HepG2 (cell line): ENCODE measurements around the gene DLST. TPM values are rescaled to one million over a fixed set of nuclear protein-coding genes. Genes with fewer than 3 reads are reported as not detected.

Experiments used
- ATAC-seq: fragments of 200-7000 bp; cut with Tn5 transposase; 3 replicates; pipeline ENCODE4 v1.9.1; 2020; ENCODE audit warnings: mild to moderate bottlenecking, moderate library complexity
- BruUV-seq: library from RNA; stranded (reverse); fragments of 400-500 nt; replicated peaks from 2 replicates; lab custom pipeline; 2021; lab: Mats Ljungman, UMichigan
- CTCF ChIA-PET: fragments of 300-600 bp; formaldehyde crosslinking; extraction: SDS; loops from one replicate; lab custom pipeline; 2021; ENCODE audit warnings: low total read pairs, inconsistent platforms, low intra/inter-chr PET ratio; lab: Yijun Ruan, JAX
- POLR2A ChIA-PET: fragments of 350-600 bp; sonication (Branson Sonifier 250); formaldehyde crosslinking; loops from one replicate; lab custom pipeline; 2020; ENCODE audit warnings: antibody characterized with exemption, inconsistent platforms; lab: Yijun Ruan, JAX
- DNase-seq: peaks from one replicate; pipeline ENCODE4 v3.0.0-alpha.2; 2015; ENCODE audit warnings: low spot score
- FAIRE-seq: peaks from 3 replicates; lab custom pipeline; 2011; peaks lifted over from hg19 to GRCh38; lab: Jason Lieb, UNC
- H2AFZ ChIP-seq: one replicate; pipeline ENCODE4 v1.6.1; 2011; ENCODE audit warnings: low read length, inconsistent platforms
- H3K27ac ChIP-seq: fragments of 300-600 bp; 3 replicates; pipeline ENCODE4 v1.8.0; 2011; ENCODE audit warnings: mixed run types, mild to moderate bottlenecking, mixed read lengths, low read length, inconsistent platforms; ENCODE audit not compliant: insufficient read depth; ENCODE audit errors: extremely low read length
- H3K27me3 ChIP-seq, 2 experiments: fragments of 200-600 bp in 1 of 2; 2 replicates in 1 of 2; 3 replicates in 1 of 2; pipeline versions ENCODE4 v1.6.0 to v1.8.0; 2011; ENCODE audit warnings: low read length in 2 of 2, mild to moderate bottlenecking in 2 of 2, moderate library complexity in 2 of 2, inconsistent platforms in 1 of 2; ENCODE audit not compliant: insufficient read depth in 2 of 2, control insufficient read depth in 1 of 2
- H3K36me3 ChIP-seq, 2 experiments: fragments of 200-600 bp in 1 of 2; replicated peaks in 1 of 2; 2 replicates in 1 of 2; 3 replicates in 1 of 2; pipeline versions ENCODE4 v1.5.1 to v1.8.0; 2011; ENCODE audit warnings: low read length in 2 of 2, inconsistent platforms in 1 of 2; ENCODE audit not compliant: insufficient read depth in 2 of 2, control insufficient read depth in 1 of 2
- H3K4me1 ChIP-seq: 2 replicates; pipeline ENCODE4 v1.5.1; 2012; ENCODE audit warnings: low read length, inconsistent platforms; ENCODE audit not compliant: insufficient read depth
- H3K4me2 ChIP-seq: 2 replicates; pipeline ENCODE4 v1.6.0; 2011; ENCODE audit warnings: low read depth, low read length, inconsistent platforms
- H3K4me3 ChIP-seq, 3 experiments: fragments of 200-600 bp in 1 of 3; sonication (generic), shearing (Covaris generic) in 1 of 3; replicated peaks in 1 of 3; 2 replicates each; pipeline ENCODE4 v1.5.1; 2011 to 2016; ENCODE audit warnings: low read length in 3 of 3, inconsistent platforms in 2 of 3, low read depth in 2 of 3, mild to moderate bottlenecking in 2 of 3, control low read depth in 1 of 3, mixed read lengths in 1 of 3; ENCODE audit not compliant: insufficient read depth in 1 of 3
- H3K79me2 ChIP-seq: one replicate; pipeline ENCODE4 v1.6.1; 2011; ENCODE audit warnings: low read length, inconsistent platforms; ENCODE audit not compliant: insufficient read depth
- H3K9ac ChIP-seq: 2 replicates; pipeline ENCODE4 v1.6.0; 2011; ENCODE audit warnings: mild to moderate bottlenecking, low read depth, low read length, inconsistent platforms; ENCODE audit not compliant: insufficient read depth
- H3K9me3 ChIP-seq: 2 replicates; pipeline ENCODE4 v1.5.1; 2012; ENCODE audit warnings: mild to moderate bottlenecking, low read length
- H4K20me1 ChIP-seq: 2 replicates; pipeline ENCODE4 v1.6.0; 2011; ENCODE audit warnings: inconsistent platforms, mild to moderate bottlenecking, low read length, moderate library complexity; ENCODE audit not compliant: insufficient read depth
- ARNTL ChIP-seq: sonication (generic); formaldehyde crosslinking; IDR thresholded peaks from 2 replicates; pipeline ENCODE4 v1.4.0; 2020; ENCODE audit warnings: mild to moderate bottlenecking, missing genetic modification reagents
- BORCS8-MEF2B ChIP-seq: sonication (generic); formaldehyde crosslinking; IDR thresholded peaks from 2 replicates; pipeline ENCODE4 v1.8.0; 2022; ENCODE audit warnings: mild to moderate bottlenecking, missing genetic modification reagents
- DNMT3B ChIP-seq: conservative IDR thresholded peaks from 2 replicates; pipeline ENCODE4 v1.6.1; 2016; ENCODE audit warnings: missing biosample characterization, control low read depth
- ISX ChIP-seq: sonication (generic); formaldehyde crosslinking; conservative IDR thresholded peaks from 2 replicates; pipeline ENCODE4 v1.5.0; 2020; ENCODE audit warnings: missing genetic modification reagents
- KLF15 ChIP-seq: sonication (generic); formaldehyde crosslinking; IDR thresholded peaks from 2 replicates; pipeline ENCODE4 v1.8.1; 2023; ENCODE audit warnings: borderline replicate concordance, mild to moderate bottlenecking, inconsistent platforms, missing genetic modification reagents, mixed read lengths
- PATZ1 ChIP-seq: sonication (generic); formaldehyde crosslinking; IDR thresholded peaks from 2 replicates; pipeline ENCODE4 v1.4.0; 2020; ENCODE audit warnings: missing genetic modification reagents
- PHB2 ChIP-seq: fragments of 450-650 bp; IDR thresholded peaks from 2 replicates; pipeline ENCODE4 v1.6.1; 2018; ENCODE audit not compliant: partially characterized antibody
- SNAPC4 ChIP-seq: sonication (generic); formaldehyde crosslinking; IDR thresholded peaks from 2 replicates; pipeline ENCODE4 v1.4.0; 2020; ENCODE audit warnings: mild to moderate bottlenecking, missing genetic modification reagents
- TFE3 ChIP-seq: IDR thresholded peaks from 2 replicates; pipeline ENCODE4 v1.6.1; 2016
- XRCC5 ChIP-seq: fragments of 200-400 bp; formaldehyde crosslinking; optimal IDR thresholded peaks from 2 replicates; pipeline ENCODE3; 2017; ENCODE audit warnings: mild to moderate bottlenecking, low read length
- ZFP41 ChIP-seq: sonication (generic); formaldehyde crosslinking; IDR thresholded peaks from 2 replicates; pipeline ENCODE4 v1.4.0; 2020; ENCODE audit warnings: mild to moderate bottlenecking, missing genetic modification reagents, borderline replicate concordance
- ZMYM3 ChIP-seq: sonication (generic); formaldehyde crosslinking; IDR thresholded peaks from 2 replicates; pipeline ENCODE4 v1.5.1; 2020; ENCODE audit warnings: mild to moderate bottlenecking, missing genetic modification reagents
- ZNF256 ChIP-seq: sonication (generic); formaldehyde crosslinking; conservative IDR thresholded peaks from 2 replicates; pipeline ENCODE4 v1.4.0; 2020; ENCODE audit warnings: missing genetic modification reagents
- WGBS: methylation state at CpG from one replicate; pipeline ENCODE4 v1.1.6; 2017; ENCODE audit warnings: low lambda C conversion rate; 5-methylcytosine and 5-hydroxymethylcytosine counted together
- in situ Hi-C: cut with HindIII; loops from 2 replicates; pipeline ENCODE4 v1.10.0; 2017; ENCODE audit warnings: low pct_unique_long_range_greater_than_20kb; ENCODE audit not compliant: extremely low pct_ligation_motif_present
- intact Hi-C: fragments of 100-400 bp; cut with micrococcal nuclease; formaldehyde crosslinking; loops from one replicate; pipeline ENCODE4 v1.10.0; 2022; ENCODE audit not compliant: unreplicated experiment
- polyA plus RNA-seq, 8 experiments: library from polyadenylated mRNA; depleted of rRNA in 3 of 8; stranded (reverse) in 7 of 8; unstranded in 1 of 8; fragments of >200 nt; fragmentation: Illumina TruSeq in 4 of 8; extraction: Trizol in 4 of 8; gene quantifications; 2 replicates each; pipeline versions ENCODE4 v1.2.1 to v1.2.3, GENCODE V29; 2011 to 2016; ENCODE audit warnings: low read depth in 4 of 8, missing spikeins in 1 of 8, mixed read lengths in 1 of 8; ENCODE audit not compliant: insufficient read depth in 1 of 8
- total RNA-seq, 5 experiments: library from RNA; depleted of rRNA; stranded (reverse); fragments of >200 nt; fragmentation: Illumina TruSeq; extraction: Trizol; gene quantifications; 2 replicates each; pipeline ENCODE4 v1.2.3, GENCODE V29; 2016; ENCODE audit warnings: low read depth in 1 of 5

Gene DLST
- total and polyA plus RNA-seq, 2 of the 13 experiments (the other 11 are each of a cell fraction or from before 2014, with no cell fraction given): 56.5 to 94.3 TPM

GRCh38 chr14:74840603-74841030, 41.1 kb upstream of the DLST start:
- H3K27me3 ChIP-seq: no peaks in the 10 kb centered on the region
- ATAC-seq: no peak
- H3K4me3 ChIP-seq: no peak overlapping the region
- intact Hi-C loops (no loop called here), in situ Hi-C loops (no loop called here)
- no peak overlapping the region for H3K27ac ChIP-seq
- H4K20me1 ChIP-seq: no peaks in the 10 kb centered on the region
- H3K36me3 ChIP-seq: peaks cover 1 to 11% of the 10 kb centered on the region in 2 experiments; a peak in 2 of 5 replicates
- no peak for FAIRE-seq
- 92% methylated on average over 5 of the region's 5 CpGs for WGBS
- no TSS peak for BruUV-seq
- POLR2A ChIA-PET: no interaction called here
- H3K79me2 ChIP-seq: no peaks in the 10 kb centered on the region
- no peak overlapping the region for H3K4me2 ChIP-seq
- no peak for DNase-seq
- peaks cover 6% of the 10 kb centered on the region for H3K4me1 ChIP-seq
- CTCF ChIA-PET: no interaction called here
- H2AFZ ChIP-seq: no peak overlapping the region
- no peak overlapping the region for H3K9ac ChIP-seq
- no peaks in the 10 kb centered on the region for H3K9me3 ChIP-seq
- no peak for TF ChIP-seq ISX (CRISPR knock-in tag)
- TF ChIP-seq SNAPC4 (CRISPR knock-in tag): no peak
- TF ChIP-seq XRCC5: no peak
- TF ChIP-seq ZNF256 (CRISPR knock-in tag): no peak
- TF ChIP-seq BORCS8-MEF2B (CRISPR knock-in tag): no peak
- TF ChIP-seq ZFP41: no peak
- TF ChIP-seq PATZ1 (CRISPR knock-in tag): no peak
- no peak for TF ChIP-seq PHB2
- TF ChIP-seq KLF15 (CRISPR knock-in tag): no peak
- no peak for TF ChIP-seq DNMT3B (CRISPR knock-in tag)
- no peak for TF ChIP-seq ZMYM3 (CRISPR knock-in tag)
- TF ChIP-seq ARNTL (CRISPR knock-in tag): no peak
- TF ChIP-seq TFE3 (CRISPR knock-in tag): no peak
